Small intestine (tissue), 4 donors: Measurements from ENCODE around the gene SI. TPM values are rescaled to one million over a fixed set of nuclear protein-coding genes. Genes with fewer than 3 reads are reported as not detected.

Source experiments
- polyA plus RNA-seq, 4 donors: library from polyadenylated mRNA; stranded (reverse) in 3 of 4; unstranded in 1 of 4; fragments of 200-250 nt in 3 of 4; fragments of 120-200 nt in 1 of 4; gene quantifications; one replicate each; pipeline versions ENCODE4 v1.2.1 to v1.2.3, GENCODE V29; 2013
- donor health status: healthy with polysubstance abuse.
- donor health status: Bipolar disorder and iron deficiency.
- donor health status: healthy.

Gene SI
- polyA plus RNA-seq, 4 donors: 156 to 551 (median 192) TPM

Other genes with a start within 250 kb of the SI start
- under 1 TPM in 2 of 4 donors, not detected in 2; 0.22 to 0.28 TPM for gene SLITRK3, start 117.9 kb upstream of the SI start, polyA plus RNA-seq